OCI-LY1 (cell line): ENCODE measurements around the gene PNPLA5.

ENCODE experiments used
- EZH2 ChIP-seq: fragments of 200-600 bp; sonication (generic), shearing (Covaris generic); IDR thresholded peaks from 2 replicates; pipeline ENCODE4 v1.8.0; 2017; ENCODE audit warnings: borderline replicate concordance, mixed run types, mild to moderate bottlenecking, antibody characterized with exemption, low read length, moderate library complexity, mixed read lengths
- TF ChIP-seq, protein P1 (sequence below): fragments of 200-600 bp; sonication (generic), shearing (Covaris generic); IDR thresholded peaks from 2 replicates; pipeline ENCODE4 v1.5.1; 2017; ENCODE audit warnings: mild to moderate bottlenecking, antibody characterized with exemption, low read length, moderate library complexity, mixed read lengths

DNA sequence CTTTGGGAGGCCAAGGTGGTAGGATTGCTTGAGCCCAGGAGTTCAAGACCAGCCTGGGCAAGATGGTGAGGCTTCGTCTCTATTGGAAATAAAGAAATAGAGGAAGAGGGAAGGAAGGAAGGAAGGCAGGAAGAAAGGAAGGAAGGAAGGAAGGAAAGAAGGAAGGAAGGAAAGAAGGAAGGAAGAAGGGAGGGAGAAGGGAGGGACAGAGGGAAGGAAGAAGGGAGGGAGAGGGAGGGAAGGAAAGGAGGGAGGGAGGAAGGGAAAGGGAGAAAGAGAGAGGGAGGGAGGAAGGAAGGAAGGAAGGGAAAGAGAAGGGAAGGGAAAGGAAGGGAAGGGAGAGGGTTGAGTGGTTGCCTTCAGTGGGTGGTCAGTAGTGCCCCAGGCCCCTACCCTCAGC, 17.9 kb upstream of the PNPLA5 start:
- TF ChIP-seq, protein P1, sequence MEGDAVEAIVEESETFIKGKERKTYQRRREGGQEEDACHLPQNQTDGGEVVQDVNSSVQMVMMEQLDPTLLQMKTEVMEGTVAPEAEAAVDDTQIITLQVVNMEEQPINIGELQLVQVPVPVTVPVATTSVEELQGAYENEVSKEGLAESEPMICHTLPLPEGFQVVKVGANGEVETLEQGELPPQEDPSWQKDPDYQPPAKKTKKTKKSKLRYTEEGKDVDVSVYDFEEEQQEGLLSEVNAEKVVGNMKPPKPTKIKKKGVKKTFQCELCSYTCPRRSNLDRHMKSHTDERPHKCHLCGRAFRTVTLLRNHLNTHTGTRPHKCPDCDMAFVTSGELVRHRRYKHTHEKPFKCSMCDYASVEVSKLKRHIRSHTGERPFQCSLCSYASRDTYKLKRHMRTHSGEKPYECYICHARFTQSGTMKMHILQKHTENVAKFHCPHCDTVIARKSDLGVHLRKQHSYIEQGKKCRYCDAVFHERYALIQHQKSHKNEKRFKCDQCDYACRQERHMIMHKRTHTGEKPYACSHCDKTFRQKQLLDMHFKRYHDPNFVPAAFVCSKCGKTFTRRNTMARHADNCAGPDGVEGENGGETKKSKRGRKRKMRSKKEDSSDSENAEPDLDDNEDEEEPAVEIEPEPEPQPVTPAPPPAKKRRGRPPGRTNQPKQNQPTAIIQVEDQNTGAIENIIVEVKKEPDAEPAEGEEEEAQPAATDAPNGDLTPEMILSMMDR, result no peak
- no peak for TF ChIP-seq EZH2
